Activated T-cell treated with anti-CD3 and anti-CD28 coated beads, Interleukin-2, amount 50 U/mL, for 48 hours (primary cell): ENCODE results near the gene SMAD6.

Experiments used
- DNase-seq, 2 experiments: peaks; one replicate each; pipeline ENCODE4 v3.0.0-alpha.2; 2020

The SMAD6 gene

DNA sequence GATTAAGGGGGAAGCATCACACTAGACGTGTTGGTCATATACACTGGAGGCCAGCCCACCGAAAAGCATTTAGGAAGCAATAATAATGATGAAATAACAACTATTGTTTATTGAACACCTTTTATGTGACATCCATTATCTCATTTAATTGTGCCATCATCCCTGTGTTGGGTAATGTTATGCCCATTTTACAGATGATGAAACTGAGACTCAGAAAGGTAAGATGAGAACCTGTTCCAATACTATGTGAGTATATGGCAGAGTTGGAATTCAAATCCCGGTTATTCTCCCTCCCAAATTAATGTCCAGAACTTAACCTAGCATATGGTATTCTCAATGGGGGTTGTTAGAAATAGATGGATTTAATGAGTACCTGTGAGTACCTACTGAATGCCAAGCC, 99.2 kb downstream of the SMAD6 start:
- no peak for DNase-seq

- no peak for DNase-seq
Observed at GRCh38 chr15:66802025-66803001, 100.3 kb downstream of the SMAD6 start.

DNA sequence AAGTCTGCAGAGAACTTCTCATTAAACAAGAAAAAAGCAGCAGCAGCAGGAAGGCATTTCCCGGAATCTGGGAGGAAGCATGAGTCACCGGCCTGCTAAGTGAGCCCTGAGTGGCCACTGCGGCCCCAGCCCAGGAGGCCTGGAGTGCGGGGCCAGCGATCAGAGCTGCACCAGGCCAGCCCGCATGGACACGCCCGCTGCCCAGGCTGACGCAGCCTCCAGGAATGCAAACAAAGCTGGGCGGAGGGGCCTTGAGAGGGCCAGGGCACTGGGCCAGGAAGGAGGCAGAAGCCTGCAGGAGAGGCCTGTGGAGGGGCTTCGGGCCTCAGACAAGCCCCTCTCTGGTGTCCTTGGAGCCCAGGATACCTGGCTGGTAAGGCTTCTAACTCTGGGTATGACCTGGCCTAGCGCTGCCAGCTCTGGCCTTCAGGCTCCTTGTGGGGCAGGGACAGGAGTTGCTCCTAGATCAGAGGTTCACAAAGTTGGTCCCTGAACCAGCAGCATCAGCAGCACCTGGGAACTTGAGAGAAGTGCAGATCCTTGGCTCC, 101.2 kb downstream of the SMAD6 start:
- no peak for DNase-seq

- DNase-seq, result no peak
Observed at GRCh38 chr15:66803749-66804148, 101.7 kb downstream of the SMAD6 start.

GRCh38 chr15:66805202-66805885, 103.3 kb downstream of the SMAD6 start:
- no peak for DNase-seq

DNA sequence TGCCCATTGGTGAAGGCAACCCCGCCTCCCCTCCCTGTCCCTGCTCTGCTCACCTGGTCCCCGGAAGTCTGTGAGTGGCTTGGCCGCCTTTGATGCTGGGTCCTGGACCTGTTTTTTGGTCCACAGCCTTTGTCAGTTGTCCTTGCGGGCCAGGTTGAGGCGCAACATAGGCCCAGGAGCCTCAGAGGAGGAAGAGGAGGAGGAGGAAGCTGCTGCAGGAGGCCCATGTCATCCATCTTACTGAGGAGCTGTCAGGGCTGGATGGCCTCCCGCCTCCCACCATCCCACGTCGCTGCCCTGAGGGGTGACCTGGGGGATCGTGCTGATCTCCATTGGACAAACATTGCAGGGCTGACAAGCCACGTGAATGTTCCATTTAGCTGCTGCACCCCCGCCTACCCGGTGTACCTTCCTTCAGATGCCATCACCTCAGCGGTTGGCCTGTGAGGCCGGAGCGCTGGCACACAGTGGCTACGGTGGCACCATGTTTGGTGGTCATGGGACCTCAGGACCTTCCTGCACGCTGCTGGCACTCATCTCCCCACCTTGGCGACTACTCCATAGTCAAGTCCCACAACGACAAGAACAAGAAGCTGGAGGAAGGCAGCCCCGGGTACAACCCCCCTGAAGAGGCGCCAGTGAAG, 106.3 kb downstream of the SMAD6 start:
- no peak for DNase-seq

- no peak for DNase-seq
Observed at GRCh38 chr15:66809664-66810063, 107.6 kb downstream of the SMAD6 start.

- DNase-seq, result no peak
Observed at GRCh38 chr15:66815318-66815717, 113.3 kb downstream of the SMAD6 start.

GRCh38 chr15:66816201-66816600, 114.2 kb downstream of the SMAD6 start:
- no peak for DNase-seq

- DNase-seq, result no peak
Observed at GRCh38 chr15:66819084-66819483, 117.0 kb downstream of the SMAD6 start.

DNA sequence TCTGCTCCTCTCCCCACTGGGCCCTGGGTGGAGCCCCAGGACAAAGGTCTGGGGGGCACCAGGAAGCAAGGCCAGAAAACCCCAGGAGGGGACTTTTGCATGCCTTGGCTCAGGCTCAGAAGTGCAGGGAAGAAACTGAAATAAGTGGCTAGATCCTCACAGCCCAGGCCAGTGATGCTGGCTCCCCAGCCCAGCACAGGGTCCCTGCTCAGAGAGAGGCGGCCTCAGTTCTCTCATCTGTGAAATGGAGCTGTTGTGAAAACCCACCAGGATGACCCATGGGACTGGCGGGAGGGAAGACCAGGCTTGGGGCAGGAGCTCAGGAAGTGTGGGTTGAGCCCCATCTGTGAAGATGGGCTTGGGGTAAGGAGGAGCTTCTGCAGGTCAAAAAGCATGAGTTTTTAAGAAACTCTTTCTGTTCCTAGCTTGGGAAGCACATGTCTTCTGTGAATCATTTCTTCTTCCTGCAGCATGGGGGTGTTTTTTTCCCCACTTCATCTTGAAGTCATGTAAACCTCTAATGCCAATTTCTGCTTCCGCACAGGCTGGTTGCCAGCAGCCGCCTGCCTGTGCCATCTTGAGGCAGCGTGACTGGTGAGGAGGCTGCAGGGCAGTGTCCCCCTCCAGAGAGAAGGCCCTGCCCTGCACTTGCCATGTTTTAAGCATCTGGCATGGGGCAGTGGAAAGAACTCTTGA, 118.6 kb downstream of the SMAD6 start:
- no peak for DNase-seq

DNA sequence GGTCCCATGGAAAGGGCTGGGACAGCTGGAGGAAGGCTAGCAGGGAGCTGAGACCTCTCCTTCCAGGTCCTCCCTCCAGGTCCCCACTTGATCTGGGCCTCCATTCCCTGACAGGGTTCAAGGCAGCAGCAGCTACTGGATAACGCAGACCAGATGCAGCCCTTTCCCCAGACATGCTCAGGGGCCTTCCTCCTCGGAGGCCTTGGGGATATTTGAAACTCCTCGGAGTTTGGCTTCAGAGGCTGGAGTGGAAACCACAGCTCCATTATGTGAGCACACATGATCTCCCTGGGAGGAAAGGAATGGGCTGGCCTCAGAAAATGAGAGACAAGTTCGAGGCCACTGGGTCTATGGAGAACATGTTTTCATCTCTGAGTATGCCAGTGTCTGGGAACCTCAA, 119.3 kb downstream of the SMAD6 start:
- no peak for DNase-seq

GRCh38 chr15:66822114-66822513, 120.1 kb downstream of the SMAD6 start:
- DNase-seq, result no peak

DNA sequence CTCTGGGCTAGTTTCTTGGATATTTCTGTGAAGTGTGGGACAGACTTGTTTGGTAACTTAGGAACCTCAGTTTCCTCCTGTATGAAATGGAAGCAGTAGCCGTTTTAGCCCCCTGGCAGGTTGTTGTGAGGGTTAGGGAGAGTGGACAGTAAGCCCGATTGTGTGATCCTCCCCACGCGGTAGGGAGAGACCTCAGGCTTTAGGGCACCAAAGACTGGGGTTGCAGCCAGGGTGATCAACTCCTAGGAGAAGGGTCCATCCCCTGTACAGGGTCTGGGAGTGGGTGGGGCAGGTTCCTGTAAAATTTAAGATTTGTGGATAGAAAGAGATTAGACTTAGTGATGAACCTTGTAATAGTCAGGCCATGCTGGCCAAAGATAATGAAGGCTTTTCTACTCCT, 120.5 kb downstream of the SMAD6 start:
- no peak for DNase-seq

- no peak for DNase-seq
Observed at GRCh38 chr15:66823601-66824000, 121.6 kb downstream of the SMAD6 start.

- DNase-seq, result no peak
Observed at GRCh38 chr15:66824424-66824823, 122.4 kb downstream of the SMAD6 start.

GRCh38 chr15:66825139-66825538, 123.1 kb downstream of the SMAD6 start:
- DNase-seq, result no peak

- no peak for DNase-seq
Observed at GRCh38 chr15:66825731-66826130, 123.7 kb downstream of the SMAD6 start.

GRCh38 chr15:66826507-66826906, 124.5 kb downstream of the SMAD6 start:
- DNase-seq, result no peak

DNA sequence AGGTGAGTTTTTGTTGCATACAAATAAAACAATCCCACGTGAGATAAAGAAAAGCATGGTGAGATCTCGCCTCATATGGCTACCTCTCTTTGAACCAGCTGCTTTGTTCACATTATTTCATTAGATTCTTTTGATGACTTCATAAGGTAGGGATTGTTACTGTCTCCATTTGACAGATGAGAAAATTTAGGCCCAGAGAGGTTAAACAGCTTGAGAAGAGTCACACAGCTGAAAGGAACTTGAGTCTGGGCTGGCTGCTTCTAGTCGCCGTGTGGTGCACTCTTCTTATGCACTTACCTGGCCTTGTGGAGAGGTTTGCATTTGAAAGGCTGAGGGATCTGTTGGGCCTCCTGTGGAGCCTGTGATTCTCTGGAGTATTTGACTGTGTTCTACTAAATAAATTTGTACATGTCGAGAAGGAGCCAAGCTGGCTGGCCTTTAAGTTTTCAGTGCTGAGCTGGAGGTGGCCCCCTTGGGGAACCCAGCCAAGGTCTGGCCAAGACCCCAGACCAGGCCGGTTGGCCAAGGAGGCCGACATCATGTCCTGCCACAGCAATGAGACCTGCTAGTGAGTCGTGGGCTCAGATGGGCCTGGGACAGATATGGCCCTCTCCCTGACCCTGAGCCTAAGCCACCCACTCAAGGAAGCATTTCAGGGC, 125.1 kb downstream of the SMAD6 start:
- no peak for DNase-seq

GRCh38 chr15:66827698-66828055, 125.6 kb downstream of the SMAD6 start:
- DNase-seq, result no peak
